Prostate gland (tissue), 2 donors: ENCODE measurements around the gene SMYD5.

Source experiments
- POLR2A ChIP-seq: fragments of 450-650 bp; IDR thresholded peaks from one replicate; pipeline ENCODE4 v1.6.1; 2016; ENCODE audit warnings: antibody characterized with exemption, mild to moderate bottlenecking
- POLR2AphosphoS5 ChIP-seq: sonication (generic); formaldehyde crosslinking; IDR thresholded peaks from one replicate; pipeline ENCODE4 v1.6.1; 2017; ENCODE audit warnings: antibody characterized with exemption
- TF ChIP-seq, protein P1 (sequence below), 4 experiments: fragments of 200-600 bp in 2 of 4; fragments of 450-650 bp in 2 of 4; sonication (generic) in 2 of 4; IDR thresholded peaks; 1 replicate in 3 of 4; 2 replicates in 1 of 4; pipeline ENCODE4 v1.5.1; 2016 to 2019; ENCODE audit warnings: antibody characterized with exemption in 4 of 4, mild to moderate bottlenecking in 2 of 4, moderate library complexity in 2 of 4

GRCh38 chr2:73203055-73203681 lies 10.9 kb upstream of the SMYD5 start:
- TF ChIP-seq, protein P1, sequence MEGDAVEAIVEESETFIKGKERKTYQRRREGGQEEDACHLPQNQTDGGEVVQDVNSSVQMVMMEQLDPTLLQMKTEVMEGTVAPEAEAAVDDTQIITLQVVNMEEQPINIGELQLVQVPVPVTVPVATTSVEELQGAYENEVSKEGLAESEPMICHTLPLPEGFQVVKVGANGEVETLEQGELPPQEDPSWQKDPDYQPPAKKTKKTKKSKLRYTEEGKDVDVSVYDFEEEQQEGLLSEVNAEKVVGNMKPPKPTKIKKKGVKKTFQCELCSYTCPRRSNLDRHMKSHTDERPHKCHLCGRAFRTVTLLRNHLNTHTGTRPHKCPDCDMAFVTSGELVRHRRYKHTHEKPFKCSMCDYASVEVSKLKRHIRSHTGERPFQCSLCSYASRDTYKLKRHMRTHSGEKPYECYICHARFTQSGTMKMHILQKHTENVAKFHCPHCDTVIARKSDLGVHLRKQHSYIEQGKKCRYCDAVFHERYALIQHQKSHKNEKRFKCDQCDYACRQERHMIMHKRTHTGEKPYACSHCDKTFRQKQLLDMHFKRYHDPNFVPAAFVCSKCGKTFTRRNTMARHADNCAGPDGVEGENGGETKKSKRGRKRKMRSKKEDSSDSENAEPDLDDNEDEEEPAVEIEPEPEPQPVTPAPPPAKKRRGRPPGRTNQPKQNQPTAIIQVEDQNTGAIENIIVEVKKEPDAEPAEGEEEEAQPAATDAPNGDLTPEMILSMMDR (IDR thresholded peaks at IDR 0.05): no peak
- no peak for TF ChIP-seq POLR2A
- no peak for TF ChIP-seq POLR2AphosphoS5
